Mesenteric fat pad (tissue), 1 donor: ENCODE data around the gene CLPSL1. TPM values are rescaled to one million over a fixed set of nuclear protein-coding genes. Genes with fewer than 3 reads are reported as not detected.

Experiments used
- DNase-seq: peaks from one replicate; pipeline ENCODE4 v3.0.0-alpha.2; 2020; ENCODE audit warnings: low spot score
- total RNA-seq: library from RNA; stranded (reverse); fragmentation: NEBNext Ultra II Directional; extraction: Animal tissue kit (Norgen Biotek cat#: 25700); gene quantifications from one replicate; pipeline ENCODE4 v1.2.1, GENCODE V29; 2021
- donor health status: DM: yes; HTN: yes; CAD: no.

Gene CLPSL1
- total RNA-seq, 1 donor from 2014 or later = not detected

- no peak for DNase-seq
These were observed 23.2 kb upstream of the CLPSL1 start for GRCh38 chr6:35757456-35758123.

- DNase-seq = no peak
These were observed 21.4 kb upstream of the CLPSL1 start for GRCh38 chr6:35759426-35759825.

GRCh38 chr6:35765739-35766138 is 15.1 kb upstream of the CLPSL1 start:
- no peak for DNase-seq

- DNase-seq = no peak
These were observed 11.6 kb upstream of the CLPSL1 start for GRCh38 chr6:35769211-35769610.

GRCh38 chr6:35771343-35771627 is 9.5 kb upstream of the CLPSL1 start:
- DNase-seq = no peak

GRCh38 chr6:35774116-35774794 is 6.6 kb upstream of the CLPSL1 start:
- no peak for DNase-seq

- DNase-seq = no peak
These were observed 5.8 kb upstream of the CLPSL1 start for GRCh38 chr6:35775031-35775430.

- no peak for DNase-seq
These were observed 4.2 kb upstream of the CLPSL1 start, which contains the start of gene CLPSL2 for GRCh38 chr6:35776364-35777215. Gene CLPSL2, plus strand, starts transcription at chr6:35776598. Its CDS starts 21 bp downstream, at chr6:35776619.

- no peak for DNase-seq
These were observed 3.3 kb upstream of the CLPSL1 start for GRCh38 chr6:35777356-35778102.

- no peak for DNase-seq
These were observed 2.4 kb upstream of the CLPSL1 start for GRCh38 chr6:35778437-35778836.

GRCh38 chr6:35781290-35781689 is 471 bp downstream of the CLPSL1 start:
- DNase-seq = no peak

GRCh38 chr6:35782424-35782823 is 1.6 kb downstream of the CLPSL1 start:
- no peak for DNase-seq

GRCh38 chr6:35784200-35784599 is 3.4 kb downstream of the CLPSL1 start:
- DNase-seq = no peak

- no peak for DNase-seq
These were observed 5.5 kb downstream of the CLPSL1 start for GRCh38 chr6:35786272-35786671.

GRCh38 chr6:35786810-35787209 is 6.0 kb downstream of the CLPSL1 start:
- no peak for DNase-seq

- DNase-seq = no peak
These were observed 6.7 kb downstream of the CLPSL1 start for GRCh38 chr6:35787266-35788218.

- no peak for DNase-seq
These were observed 7.7 kb downstream of the CLPSL1 start for GRCh38 chr6:35788423-35788982.

- no peak for DNase-seq
These were observed 9.9 kb downstream of the CLPSL1 start for GRCh38 chr6:35790683-35791082.

- DNase-seq = no peak
These were observed 14.0 kb downstream of the CLPSL1 start for GRCh38 chr6:35794536-35795452.
